Upper lobe of left lung (tissue), 6 donors: ENCODE measurements around the gene MYOZ1. TPM values are rescaled to one million over a fixed set of nuclear protein-coding genes. Genes with fewer than 3 reads are reported as not detected.

Source experiments
- ATAC-seq, 2 donors: fragments of 200-7000 bp; cut with Tn5 transposase; one replicate each; pipeline ENCODE4 v1.9.1; 2022; ENCODE audit warnings: mild to moderate bottlenecking in 2 of 2, moderate library complexity in 2 of 2; ENCODE audit not compliant: low FRiP score in 2 of 2
- DNase-seq, 2 donors: peaks; one replicate each; pipeline ENCODE4 v3.0.0-alpha.2; 2019 to 2020
- H3K27ac ChIP-seq, 4 donors: fragments of 200-600 bp; sonication (generic); one replicate each; pipeline ENCODE4 v1.5.1; 2016 to 2019
- H3K27me3 ChIP-seq, 4 donors: fragments of 200-600 bp; sonication (generic); one replicate each; pipeline ENCODE4 v1.5.1; 2017 to 2019
- H3K36me3 ChIP-seq, 4 donors: fragments of 200-600 bp; sonication (generic); one replicate each; pipeline ENCODE4 v1.5.1; 2016 to 2019
- H3K4me1 ChIP-seq, 4 donors: fragments of 200-600 bp; sonication (generic); one replicate each; pipeline ENCODE4 v1.5.1; 2018 to 2019
- H3K4me3 ChIP-seq, 4 donors: fragments of 200-600 bp; sonication (generic); one replicate each; pipeline ENCODE4 v1.5.1; 2017 to 2019; ENCODE audit warnings: mild to moderate bottlenecking in 2 of 4, moderate library complexity in 1 of 4
- H3K9me3 ChIP-seq, 4 donors: fragments of 200-600 bp; sonication (generic); one replicate each; pipeline ENCODE4 v1.5.1; 2018 to 2019
- EP300 ChIP-seq, 4 donors: sonication (generic); formaldehyde crosslinking; IDR thresholded peaks; one replicate each; pipeline ENCODE4 v1.5.1; 2017; ENCODE audit warnings: antibody characterized with exemption in 4 of 4, control low read depth in 2 of 4
- POLR2A ChIP-seq, 4 donors: fragments of 450-650 bp; IDR thresholded peaks; one replicate each; pipeline ENCODE4 v1.5.1; 2016 to 2017; ENCODE audit warnings: antibody characterized with exemption in 4 of 4, mild to moderate bottlenecking in 2 of 4
- POLR2AphosphoS5 ChIP-seq, 2 donors: sonication (generic); formaldehyde crosslinking; IDR thresholded peaks; one replicate each; pipeline ENCODE4 v1.5.1; 2017; ENCODE audit warnings: antibody characterized with exemption in 2 of 2
- WGBS, 2 donors: methylation state at CpG; one replicate each; pipeline ENCODE4 v1.1.5; 2017 to 2018; 5-methylcytosine and 5-hydroxymethylcytosine counted together
- total RNA-seq, 6 donors: library from RNA; depleted of rRNA in 4 of 6; stranded (reverse); fragments of >200 nt in 4 of 6; gene quantifications; one replicate each; pipeline versions ENCODE4 v1.1.0 to v1.2.1, GENCODE V29; 2016 to 2021
- TF ChIP-seq, protein P1 (sequence below), 6 experiments: fragments of 450-650 bp in 4 of 6; fragments of 200-600 bp in 2 of 6; sonication (generic) in 2 of 6; IDR thresholded peaks; one replicate each; pipeline ENCODE4 v1.5.1; 2016 to 2019; ENCODE audit warnings: antibody characterized with exemption in 6 of 6
- donor health status: DM: no; HTN: no; CAD: no; lungs with moderate emphysema.
- donor health status: DM: no; HTN: yes; CAD: no; lungs with severe emphysema.

The MYOZ1 gene
- total RNA-seq, 6 donors from 2014 or later: 0.46 to 3.5 (median 2.6) TPM; not detected in 3

DNA sequence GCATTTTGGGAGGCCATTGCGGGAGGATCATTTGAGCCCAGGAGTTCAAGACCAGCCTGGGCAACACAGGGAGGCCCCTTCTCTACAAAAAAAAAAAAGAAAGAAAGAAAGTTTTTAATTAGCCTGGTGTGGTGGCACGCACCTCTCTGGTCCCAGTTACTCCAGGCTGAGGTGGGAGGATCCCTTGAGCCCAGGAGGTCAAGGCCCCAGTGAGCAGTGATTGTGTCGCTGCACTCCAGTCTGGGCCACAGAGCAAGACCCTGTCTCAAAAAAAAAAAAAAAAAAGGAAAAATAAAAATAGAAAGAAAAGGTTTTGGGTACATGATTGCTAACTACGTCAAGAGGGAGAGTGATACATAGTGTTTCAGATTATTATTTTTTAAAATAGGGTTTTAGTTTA, 48.2 kb downstream of the MYOZ1 start:
- no peaks in the 10 kb centered on the region for H3K27me3 ChIP-seq
- DNase-seq: no peak
- ATAC-seq: no peak
- no peak overlapping the region for H3K4me3 ChIP-seq
- WGBS, 2 donors: 96 to 99% methylated on average over 4 of the region's 4 CpGs
- no peaks in the 10 kb centered on the region for H3K36me3 ChIP-seq
- H3K27ac ChIP-seq: peak overlapping the region in 3 of 4 donors; percentile 81 to 89 (median 82)
- H3K4me1 ChIP-seq: peaks cover 22 to 45% (median 35%) of the 10 kb centered on the region in 4 donors
- TF ChIP-seq, protein P1, sequence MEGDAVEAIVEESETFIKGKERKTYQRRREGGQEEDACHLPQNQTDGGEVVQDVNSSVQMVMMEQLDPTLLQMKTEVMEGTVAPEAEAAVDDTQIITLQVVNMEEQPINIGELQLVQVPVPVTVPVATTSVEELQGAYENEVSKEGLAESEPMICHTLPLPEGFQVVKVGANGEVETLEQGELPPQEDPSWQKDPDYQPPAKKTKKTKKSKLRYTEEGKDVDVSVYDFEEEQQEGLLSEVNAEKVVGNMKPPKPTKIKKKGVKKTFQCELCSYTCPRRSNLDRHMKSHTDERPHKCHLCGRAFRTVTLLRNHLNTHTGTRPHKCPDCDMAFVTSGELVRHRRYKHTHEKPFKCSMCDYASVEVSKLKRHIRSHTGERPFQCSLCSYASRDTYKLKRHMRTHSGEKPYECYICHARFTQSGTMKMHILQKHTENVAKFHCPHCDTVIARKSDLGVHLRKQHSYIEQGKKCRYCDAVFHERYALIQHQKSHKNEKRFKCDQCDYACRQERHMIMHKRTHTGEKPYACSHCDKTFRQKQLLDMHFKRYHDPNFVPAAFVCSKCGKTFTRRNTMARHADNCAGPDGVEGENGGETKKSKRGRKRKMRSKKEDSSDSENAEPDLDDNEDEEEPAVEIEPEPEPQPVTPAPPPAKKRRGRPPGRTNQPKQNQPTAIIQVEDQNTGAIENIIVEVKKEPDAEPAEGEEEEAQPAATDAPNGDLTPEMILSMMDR (IDR thresholded peaks at IDR 0.05): no peak
- no peak for TF ChIP-seq EP300 (IDR thresholded peaks at IDR 0.05)
- no peak for TF ChIP-seq POLR2AphosphoS5 (IDR thresholded peaks at IDR 0.05)
- TF ChIP-seq POLR2A (IDR thresholded peaks at IDR 0.05): no peak
- H3K9me3 ChIP-seq: no peaks in the 10 kb centered on the region

- H3K9me3 ChIP-seq: no peaks in the 10 kb centered on the region
- WGBS, 2 donors: 24 to 28% methylated on average over 3 of the region's 3 CpGs
- H3K27ac ChIP-seq: peak overlapping the region; percentile 73 to 89 (median 82)
- peak overlapping the region in 1 of 4 donors; percentile 24 for H3K4me3 ChIP-seq
- peak; percentile 86 to 88 for ATAC-seq
- TF ChIP-seq POLR2AphosphoS5 (IDR thresholded peaks at IDR 0.05): peak in 1 of 2 donors; percentile 72
- TF ChIP-seq EP300 (IDR thresholded peaks at IDR 0.05): peak in 1 of 4 donors; percentile 46
- peak in 2 of 4 donors; percentile 54 to 65 for TF ChIP-seq POLR2A (IDR thresholded peaks at IDR 0.05)
- TF ChIP-seq, protein P1 (IDR thresholded peaks at IDR 0.05): peak in 1 of 6 experiments; percentile 12
- DNase-seq: peak in 1 of 2 donors; percentile 90
- H3K36me3 ChIP-seq: no peaks in the 10 kb centered on the region
- no peaks in the 10 kb centered on the region for H3K27me3 ChIP-seq
- H3K4me1 ChIP-seq: peaks cover 30 to 53% (median 41%) of the 10 kb centered on the region in 4 donors
Measured at GRCh38 chr10:73591935-73592699, 49.2 kb downstream of the MYOZ1 start.

GRCh38 chr10:73590881-73591799, 50.1 kb downstream of the MYOZ1 start, which contains the start of gene USP54:
USP54 (minus strand) TSS chr10:73591342; CDS start chr10:73575658, 15,684 bp downstream.
- Histone ChIP-seq H3K27ac (peak within 1 kb of the TSS; percentile 73 to 89 (median 82)), H3K9me3 (no peaks in the 10 kb centered on the region), H3K4me1 (peaks cover 39 to 59% (median 50%) of the 10 kb centered on the region in 4 donors), H3K36me3 (no peaks in the 10 kb centered on the region), H3K27me3 (no peaks in the 10 kb centered on the region), H3K4me3 (peak within 1 kb of the TSS in 2 of 4 donors; percentile 6 to 24)
- DNase-seq (peak in 1 of 2 donors; percentile 26), ATAC-seq (peak; percentile 72 to 80)
- peak in 1 of 4 donors; percentile 15 for TF ChIP-seq EP300 (IDR thresholded peaks at IDR 0.05)
- peak in 1 of 2 donors; percentile 15 for TF ChIP-seq POLR2AphosphoS5 (IDR thresholded peaks at IDR 0.05)
- TF ChIP-seq, protein P1 (IDR thresholded peaks at IDR 0.05): no peak
- TF ChIP-seq POLR2A (IDR thresholded peaks at IDR 0.05): peak in 1 of 4 donors; percentile 41
- WGBS, 2 donors: 9 to 15% methylated on average over 6 of the region's 6 CpGs

DNA sequence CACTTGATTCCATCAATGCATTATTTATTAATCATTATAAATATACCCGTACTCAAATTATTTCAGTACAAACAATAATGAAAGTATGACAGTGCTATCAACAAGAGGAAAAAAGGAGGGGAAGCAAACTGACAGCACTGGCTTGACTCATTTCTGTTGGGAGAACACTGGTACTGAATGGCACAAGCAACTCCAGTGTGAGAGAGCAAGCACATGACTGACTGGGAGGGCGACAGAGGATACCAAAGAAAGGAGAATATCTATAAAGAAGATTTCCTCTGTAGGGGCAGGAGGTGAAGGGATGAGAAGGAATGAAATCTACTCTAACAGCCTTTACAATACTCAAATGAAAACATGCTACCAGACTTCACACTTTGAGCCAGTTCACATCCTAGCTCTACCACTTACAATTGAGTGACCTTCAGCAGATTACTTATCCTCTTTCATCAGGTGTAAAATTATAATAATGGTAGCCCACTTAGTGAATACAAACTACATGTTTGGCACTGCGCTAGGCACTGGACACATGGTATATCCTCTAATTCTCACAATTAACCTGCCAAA, 51.6 kb downstream of the MYOZ1 start:
- Histone ChIP-seq H3K27me3 (no peaks in the 10 kb centered on the region), H3K36me3 (no peaks in the 10 kb centered on the region), H3K27ac (peak overlapping the region; percentile 6 to 82 (median 25)), H3K4me3 (no peak overlapping the region), H3K4me1 (peaks cover 47 to 64% (median 56%) of the 10 kb centered on the region in 4 donors), H3K9me3 (no peaks in the 10 kb centered on the region)
- TF ChIP-seq EP300 (IDR thresholded peaks at IDR 0.05) (no peak), POLR2A (IDR thresholded peaks at IDR 0.05) (no peak), POLR2AphosphoS5 (IDR thresholded peaks at IDR 0.05) (no peak)
- TF ChIP-seq, protein P1 (IDR thresholded peaks at IDR 0.05): no peak
- DNase-seq (peak in 1 of 2 donors; percentile 33), ATAC-seq (no peak)
- 66 to 69% methylated on average over 3 of the region's 3 CpGs for WGBS, 2 donors
